Adrenal gland (tissue), 12 donors: ENCODE data around the gene AOC2. TPM values are rescaled to one million over a fixed set of nuclear protein-coding genes. Genes with fewer than 3 reads are reported as not detected.
"Not testable (repeated sequence)": the region's sequence is repeated elsewhere in the genome, so short reads cannot be mapped to it uniquely, and the experiment has no call there.

Source experiments
- DNase-seq, 7 donors: peaks; one replicate each; pipeline ENCODE4 v3.0.0-alpha.2; 2019 to 2020
- H3K27ac ChIP-seq, 5 donors: fragments of 200-600 bp; sonication (generic) in 4 of 5; 1 replicate in 3 of 5; 2 replicates in 2 of 5; pipeline versions ENCODE4 v1.5.1 to v1.8.0; 2016 to 2020; ENCODE audit warnings: mild to moderate bottlenecking in 1 of 5
- H3K27me3 ChIP-seq: fragments of 200-600 bp; 2 replicates; pipeline ENCODE4 v1.8.0; 2021
- H3K36me3 ChIP-seq, 2 donors: fragments of 200-600 bp; replicated peaks in 1 of 2; 1 replicate in 1 of 2; 2 replicates in 1 of 2; pipeline versions ENCODE4 v1.5.1 to v1.8.0; 2018 to 2022
- H3K4me1 ChIP-seq, 2 donors: fragments of 200-600 bp; replicated peaks in 1 of 2; 1 replicate in 1 of 2; 2 replicates in 1 of 2; pipeline versions ENCODE4 v1.5.1 to v1.8.0; 2018 to 2021
- H3K4me3 ChIP-seq, 4 donors: fragments of 200-600 bp; sonication (generic) in 3 of 4; one replicate each; pipeline ENCODE4 v1.5.1; 2016 to 2018
- H3K9me3 ChIP-seq, 3 donors: fragments of 200-600 bp; sonication (generic) in 1 of 3; replicated peaks in 1 of 3; 1 replicate in 2 of 3; 2 replicates in 1 of 3; pipeline versions ENCODE4 v1.5.1 to v1.8.0; 2016 to 2021
- CTCF ChIP-seq, 6 experiments: fragments of 450-650 bp in 4 of 6; fragments of 200-600 bp in 2 of 6; sonication (generic) in 1 of 6; IDR thresholded peaks; 1 replicate in 5 of 6; 2 replicates in 1 of 6; pipeline versions ENCODE4 v1.5.1 to v1.8.0; 2016 to 2021; ENCODE audit warnings: antibody characterized with exemption in 6 of 6, mild to moderate bottlenecking in 2 of 6, moderate library complexity in 1 of 6
- POLR2A ChIP-seq, 2 donors: fragments of 450-650 bp; IDR thresholded peaks; one replicate each; pipeline ENCODE4 v1.6.1; 2017; ENCODE audit warnings: antibody characterized with exemption in 2 of 2, mild to moderate bottlenecking in 2 of 2, moderate library complexity in 1 of 2
- WGBS, 4 donors: extraction: QIAGEN DNeasy Blood & Tissue Kit in 2 of 4; methylation state at CpG; one replicate each; pipeline versions ENCODE4 v1.1.5 to v1.1.7; 2013 to 2017; 5-methylcytosine and 5-hydroxymethylcytosine counted together
- intact Hi-C, 2 donors: fragments of 100-400 bp; cut with DNase I; formaldehyde crosslinking; loops; one replicate each; pipeline versions ENCODE4 v1.14.1 to v1.15.0; 2022 to 2023
- polyA plus RNA-seq, 3 donors: library from polyadenylated mRNA; stranded (reverse); fragments of 200-250 nt in 2 of 3; fragments of 350-450 nt in 1 of 3; fragmentation: Illumina TruSeq in 1 of 3; extraction: RNeasy Lipid Tissue Mini Kit (QIAGEN cat#74804) in 1 of 3; gene quantifications; one replicate each; pipeline ENCODE4 v1.2.3, GENCODE V29; 2013 to 2014
- total RNA-seq, 9 donors: library from RNA; depleted of rRNA in 4 of 9; stranded (reverse); fragments of >200 nt in 4 of 9; fragments of 120-200 nt in 1 of 9; fragmentation: NEBNext Ultra II Directional in 1 of 9; extraction: Animal tissue kit (Norgen Biotek cat#: 25700) in 1 of 9; gene quantifications; one replicate each; pipeline versions ENCODE4 v1.1.0 to v1.2.4, GENCODE V29; 2013 to 2023
- donor health status: healthy with polysubstance abuse.
- donor health status: Bipolar disorder and iron deficiency.
- donor health status: DM: yes; HTN: yes; CAD: no.
- donor health status: DM: no; HTN: no; CAD: no.
- donor health status: DM: no; HTN: no; CAD: no.
- donor health status: DM: yes; HTN: yes; CAD: no.

The AOC2 gene
- total and polyA plus RNA-seq, 12 donors, result 0.60 to 2.2 (median 1.4) TPM

- H3K4me3 ChIP-seq, result no peak overlapping the region
- intact Hi-C loops, result loop anchor here in 1 of 2 donors (5.0 to 10.0 kb wide), 2 partner anchors 88 to 145 kb away; partner anchors contain the start of gene RPL27
- H3K36me3 ChIP-seq, result peaks cover 0 to 10% of the 10 kb centered on the region in 2 donors
- H3K9me3 ChIP-seq, result no peaks in the 10 kb centered on the region
- 43 to 64% (median 57%) methylated on average over 7 to 8 of the region's 8 CpGs for WGBS, 4 donors
- H3K27me3 ChIP-seq, result no peaks in the 10 kb centered on the region
- DNase-seq, result peak in 3 of 7 donors; percentile 18 to 68 (median 46)
- no peak for TF ChIP-seq POLR2A (IDR thresholded peaks at IDR 0.05)
- TF ChIP-seq CTCF (IDR thresholded peaks at IDR 0.05), result no peak
- H3K4me1 ChIP-seq, result peaks cover 14 to 50% of the 10 kb centered on the region in 2 donors
- no peak overlapping the region for H3K27ac ChIP-seq
Measured at GRCh38 chr17:42849451-42850181, 5.2 kb downstream of the AOC2 start.

- H3K36me3 ChIP-seq, result no peaks in the 10 kb centered on the region
- peak; percentile 44 to 78 (median 71) for DNase-seq
- 21 to 27% (median 23%) methylated on average over 8 to 9 of the region's 9 CpGs for WGBS, 4 donors
- H3K27ac ChIP-seq, result peak within 1 kb of the TSS in 3 of 5 donors; percentile 38 to 75 (median 52)
- H3K27me3 ChIP-seq, result no peaks in the 10 kb centered on the region
- intact Hi-C loops, result no loop called here
- H3K4me3 ChIP-seq, result peak within 1 kb of the TSS in 2 of 4 donors; percentile 7 to 56
- H3K4me1 ChIP-seq, result peaks cover 14 to 50% of the 10 kb centered on the region in 2 donors
- H3K9me3 ChIP-seq, result no peaks in the 10 kb centered on the region
- TF ChIP-seq CTCF (IDR thresholded peaks at IDR 0.05), result no peak
- TF ChIP-seq POLR2A (IDR thresholded peaks at IDR 0.05), result no peak
Measured at GRCh38 chr17:42850954-42851353, 6.6 kb downstream of the AOC2 start, which contains the start of gene AOC3. Gene AOC3 (plus strand): TSS chr17:42851199. CDS start chr17:42851344, 145 bp downstream.

GRCh38 chr17:42851371-42852240, 7.2 kb downstream of the AOC2 start:
- Histone ChIP-seq H3K4me1 (peaks cover 14 to 47% of the 10 kb centered on the region in 2 donors), H3K27ac (peak overlapping the region in 3 of 5 donors; percentile 38 to 75 (median 52)), H3K4me3 (peak overlapping the region in 2 of 4 donors; percentile 7 to 56)
- WGBS, 4 donors, result 65 to 100% (median 82%) methylated on average over 1 to 25 of the region's 28 CpGs
- DNase-seq, result peak in 2 of 7 donors; percentile 16 to 50
- H3K36me3 ChIP-seq, H3K9me3 ChIP-seq, H3K27me3 ChIP-seq, intact Hi-C loops: not testable (repeated sequence)

- no peaks in the 10 kb centered on the region for H3K9me3 ChIP-seq
- H3K4me1 ChIP-seq, result peaks cover 14 to 39% of the 10 kb centered on the region in 2 donors
- intact Hi-C loops, result no loop called here
- peak overlapping the region in 2 of 5 donors; percentile 54 to 75 for H3K27ac ChIP-seq
- H3K4me3 ChIP-seq, result peak overlapping the region in 1 of 4 donors; percentile 56
- TF ChIP-seq CTCF (IDR thresholded peaks at IDR 0.05) (no peak), POLR2A (IDR thresholded peaks at IDR 0.05) (no peak)
- WGBS, 4 donors, result 61 to 88% (median 73%) methylated on average over 15 of the region's 15 CpGs
- H3K27me3 ChIP-seq, result no peaks in the 10 kb centered on the region
- H3K36me3 ChIP-seq, result no peaks in the 10 kb centered on the region
- DNase-seq, result peak in 2 of 7 donors; percentile 35 to 46
Measured at GRCh38 chr17:42852351-42852750, 8.0 kb downstream of the AOC2 start.
